HUES6 (cell line): ENCODE results near the gene ATP10A.

Source experiments
- H3K27ac ChIP-seq: 2 replicates; pipeline ENCODE4 v1.7.0; 2013; ENCODE audit warnings: low read depth, mild to moderate bottlenecking, low read length, inconsistent platforms
- H3K27me3 ChIP-seq: 2 replicates; pipeline ENCODE4 v1.6.1; 2013; ENCODE audit warnings: low read length; ENCODE audit not compliant: control insufficient read depth, insufficient read depth
- H3K36me3 ChIP-seq: 2 replicates; pipeline ENCODE4 v1.6.1; 2013; ENCODE audit warnings: low read length; ENCODE audit not compliant: control insufficient read depth, insufficient read depth
- H3K4me1 ChIP-seq: 2 replicates; pipeline ENCODE4 v1.6.1; 2013; ENCODE audit warnings: low read length; ENCODE audit not compliant: control insufficient read depth, insufficient read depth
- H3K4me3 ChIP-seq: 2 replicates; pipeline ENCODE4 v1.5.1; 2013; ENCODE audit warnings: low read depth, low read length
- H3K9ac ChIP-seq: one replicate; pipeline ENCODE4 v1.6.1; 2013; ENCODE audit warnings: mild to moderate bottlenecking, low read length
- H3K9me3 ChIP-seq: 2 replicates; pipeline ENCODE4 v1.6.1; 2013; ENCODE audit warnings: low read depth, low read length; ENCODE audit not compliant: control insufficient read depth, insufficient read depth

The ATP10A gene

DNA sequence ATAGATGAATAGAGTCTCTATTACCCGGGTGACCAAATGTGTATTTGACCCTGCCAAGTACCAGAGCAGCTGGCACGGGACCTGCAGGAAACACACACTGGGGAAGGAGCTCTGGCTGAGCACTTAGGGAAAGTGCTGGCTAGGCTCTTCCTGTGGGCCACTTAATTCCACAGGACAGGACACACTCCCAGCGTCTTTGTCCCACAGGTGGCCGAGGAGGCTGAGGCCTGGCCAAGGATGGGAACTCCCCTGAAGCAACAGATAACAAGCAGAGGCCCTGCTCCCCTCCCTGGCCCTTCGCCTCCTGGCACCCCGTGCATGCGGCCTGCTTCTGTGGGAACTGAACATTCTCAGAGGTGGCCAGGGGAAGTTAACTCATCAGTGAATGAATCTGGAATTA is 180.8 kb downstream of the ATP10A start:
- Histone ChIP-seq H3K9me3 (no peaks in the 10 kb centered on the region; the same call in 1 of the 2 replicates), H3K36me3 (no peaks in the 10 kb centered on the region)

DNA sequence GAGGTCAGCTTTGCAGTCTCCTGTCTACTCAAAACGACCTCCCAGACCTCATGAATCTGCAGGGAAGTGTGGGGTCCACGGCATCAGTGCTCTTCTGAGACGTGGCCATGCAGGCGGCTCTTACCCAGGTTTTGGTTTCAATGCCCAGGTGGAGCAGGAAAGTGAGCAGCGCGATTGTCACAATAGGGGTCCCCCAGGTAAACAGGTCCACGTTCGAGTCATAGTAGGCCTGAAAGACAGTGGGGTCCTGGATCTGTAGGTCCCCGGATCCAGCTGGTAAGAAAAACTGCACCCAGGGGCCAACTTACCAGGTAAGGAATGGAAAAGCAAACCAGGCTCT is 182.5 kb downstream of the ATP10A start:
- H3K27me3 ChIP-seq, result no peaks in the 10 kb centered on the region
- no peak overlapping the region for H3K9ac ChIP-seq
- no peaks in the 10 kb centered on the region; the same call in 1 of the 2 replicates for H3K9me3 ChIP-seq
- H3K4me1 ChIP-seq, result peaks cover 21% of the 10 kb centered on the region
- H3K27ac ChIP-seq, result no peak overlapping the region
- no peaks in the 10 kb centered on the region for H3K36me3 ChIP-seq
- no peak overlapping the region for H3K4me3 ChIP-seq

More for the DNA sequence above, 180.8 kb downstream of the ATP10A start:
- H3K9ac ChIP-seq, result no peak overlapping the region
- peaks cover 20% of the 10 kb centered on the region for H3K4me1 ChIP-seq
- H3K27ac ChIP-seq, result no peak overlapping the region
- H3K27me3 ChIP-seq, result no peaks in the 10 kb centered on the region
- H3K4me3 ChIP-seq, result no peak overlapping the region

DNA sequence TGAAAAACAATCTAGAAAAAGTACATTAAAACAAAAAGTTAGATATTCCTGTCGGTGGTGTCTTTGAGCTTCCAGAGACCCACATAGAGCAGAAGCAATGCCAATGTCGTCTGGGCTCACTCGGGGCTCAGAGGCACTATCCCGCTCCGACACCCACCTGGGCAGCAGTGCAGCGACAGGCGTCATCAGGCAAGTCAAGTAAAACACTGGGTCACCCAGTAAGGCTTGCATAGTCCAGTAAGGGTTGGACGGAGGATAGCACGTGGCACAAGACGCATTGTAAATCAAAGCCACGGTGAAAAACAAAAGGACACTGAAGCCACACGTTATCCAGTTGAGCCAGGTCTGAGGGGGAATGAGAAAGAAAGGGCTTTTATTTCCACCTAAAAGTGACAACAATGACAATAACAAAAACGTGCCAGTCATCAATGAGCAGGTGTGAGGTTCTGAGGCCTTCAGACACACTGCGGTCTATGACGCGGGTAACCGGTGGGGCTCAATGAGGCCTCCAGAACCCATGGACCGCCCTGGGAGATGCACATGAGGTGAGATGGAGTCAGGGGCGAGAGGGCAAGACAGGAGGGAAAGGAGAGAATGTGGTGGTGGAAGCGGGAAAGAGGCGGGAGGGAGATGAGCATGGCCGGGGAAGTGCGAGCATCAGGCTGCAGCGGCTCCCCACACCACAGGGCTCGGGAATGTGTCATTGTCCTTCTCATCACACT is 183.0 kb downstream of the ATP10A start:
- Histone ChIP-seq H3K4me3 (no peak overlapping the region), H3K4me1 (peaks cover 19% of the 10 kb centered on the region), H3K27me3 (no peaks in the 10 kb centered on the region), H3K27ac (no peak overlapping the region), H3K9ac (no peak overlapping the region), H3K36me3 (no peaks in the 10 kb centered on the region), H3K9me3 (no peaks in the 10 kb centered on the region; the same call in 1 of the 2 replicates)

DNA sequence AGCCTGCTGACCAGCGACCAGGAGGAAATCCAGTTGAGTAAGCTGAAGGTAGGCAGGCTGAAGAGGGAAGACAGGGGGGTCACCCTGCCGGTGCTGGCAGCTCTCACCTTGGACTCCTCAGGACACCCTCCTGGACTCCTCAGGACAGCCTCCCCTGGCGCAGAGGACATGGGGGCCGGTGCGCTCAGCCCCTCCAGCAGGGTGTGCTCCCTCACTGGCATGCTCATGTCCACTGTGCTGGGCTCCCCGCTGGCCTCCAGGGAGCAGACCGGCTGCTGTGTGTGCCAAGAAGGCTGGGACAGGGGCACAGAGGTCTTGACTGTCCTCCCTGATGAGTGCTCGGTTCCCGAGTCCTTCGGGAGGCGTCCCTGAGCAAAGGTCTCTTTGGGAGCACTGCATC is 183.6 kb downstream of the ATP10A start:
- H3K9ac ChIP-seq, result no peak overlapping the region

DNA sequence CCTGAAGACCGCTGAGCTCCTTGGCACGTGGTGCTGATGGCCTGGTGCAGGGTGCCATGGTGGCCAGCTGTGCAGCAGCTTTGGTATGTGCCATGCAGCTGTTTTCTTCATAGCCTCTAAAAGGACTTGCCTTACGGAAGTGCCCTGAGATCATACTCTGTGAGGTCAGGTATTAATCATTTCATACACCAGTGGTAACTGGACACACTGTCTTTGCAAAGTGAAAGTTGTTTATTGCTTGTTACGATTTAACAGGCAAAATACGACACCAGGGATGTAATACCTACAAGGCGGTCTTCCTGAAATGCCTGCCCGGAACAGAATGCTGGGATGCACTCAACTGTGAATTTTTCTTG is 184.6 kb downstream of the ATP10A start:
- Histone ChIP-seq H3K9ac (no peak overlapping the region), H3K4me1 (peaks cover 17% of the 10 kb centered on the region), H3K9me3 (no peaks in the 10 kb centered on the region), H3K36me3 (no peaks in the 10 kb centered on the region), H3K27ac (no peak overlapping the region), H3K27me3 (no peaks in the 10 kb centered on the region), H3K4me3 (no peak overlapping the region)

More for the DNA sequence above, 183.6 kb downstream of the ATP10A start:
- Histone ChIP-seq H3K9me3 (no peaks in the 10 kb centered on the region; the same call in 1 of the 2 replicates), H3K4me3 (no peak overlapping the region), H3K36me3 (no peaks in the 10 kb centered on the region), H3K27ac (no peak overlapping the region), H3K27me3 (no peaks in the 10 kb centered on the region), H3K4me1 (peaks cover 18% of the 10 kb centered on the region)

DNA sequence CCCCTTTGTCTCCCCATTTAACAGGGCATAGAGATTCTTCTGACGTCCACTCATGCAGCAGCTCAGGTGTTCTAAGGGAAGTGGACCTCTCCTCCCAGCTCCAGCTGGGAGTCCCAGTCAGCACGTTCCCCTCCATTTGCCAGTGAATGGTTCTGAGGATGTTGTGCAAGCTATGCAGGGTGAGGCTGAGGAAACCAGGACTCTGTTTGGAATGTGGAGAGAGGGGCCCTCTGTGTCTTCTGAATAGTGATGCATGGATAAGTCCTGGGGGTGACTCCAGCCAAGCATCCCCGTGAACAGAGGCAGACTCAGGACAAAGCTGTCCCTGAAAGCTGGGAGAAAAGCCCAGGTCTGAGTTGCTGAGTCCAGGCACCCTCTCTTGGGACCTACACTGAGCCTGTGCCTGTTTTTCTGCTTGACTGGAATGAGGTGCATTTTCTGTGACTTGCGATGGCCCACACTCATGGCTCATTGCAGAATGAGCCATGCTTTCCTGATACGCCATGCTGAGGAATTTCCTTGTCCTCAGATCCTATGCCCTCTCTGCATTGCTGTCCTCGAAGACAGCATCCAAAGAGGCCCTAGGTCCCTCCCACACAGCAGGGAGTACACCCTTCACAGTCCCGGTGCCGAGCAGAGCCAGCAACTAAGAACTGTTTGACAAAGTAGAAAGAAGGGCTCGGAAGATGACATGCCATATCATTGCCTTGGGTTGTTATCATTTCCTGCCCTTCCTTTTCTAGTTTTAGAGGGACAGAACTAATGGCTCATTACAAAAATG is 185.2 kb downstream of the ATP10A start:
- Histone ChIP-seq H3K9me3 (no peaks in the 10 kb centered on the region), H3K27me3 (no peaks in the 10 kb centered on the region), H3K9ac (no peak overlapping the region), H3K4me3 (no peak overlapping the region), H3K36me3 (no peaks in the 10 kb centered on the region), H3K27ac (no peak overlapping the region), H3K4me1 (peaks cover 17% of the 10 kb centered on the region)

DNA sequence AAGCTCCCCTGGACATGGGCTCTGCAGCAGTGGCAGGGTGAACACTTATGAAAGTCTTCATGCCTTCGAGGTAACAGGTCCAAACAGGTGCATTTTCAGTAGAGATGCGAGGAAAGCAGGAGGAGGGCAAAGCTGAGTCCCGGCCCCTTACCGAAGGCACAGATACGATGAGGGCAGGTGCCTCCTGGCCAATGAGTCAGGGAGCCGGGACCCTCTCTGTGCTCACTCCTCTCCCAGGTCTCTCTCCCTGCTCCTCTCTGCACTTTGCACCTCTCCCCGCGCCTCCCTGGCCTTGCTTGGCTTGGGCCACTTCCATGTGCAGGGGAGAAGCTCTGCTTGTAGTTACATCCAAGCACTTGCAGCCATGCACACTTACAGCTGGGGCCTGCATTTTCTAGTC is 187.1 kb downstream of the ATP10A start:
- H3K4me1 ChIP-seq, result peaks cover 24% of the 10 kb centered on the region
- H3K4me3 ChIP-seq, result no peak overlapping the region
- H3K27me3 ChIP-seq, result no peaks in the 10 kb centered on the region
- no peaks in the 10 kb centered on the region for H3K36me3 ChIP-seq
- no peak overlapping the region for H3K27ac ChIP-seq
- no peaks in the 10 kb centered on the region for H3K9me3 ChIP-seq
- no peak overlapping the region for H3K9ac ChIP-seq

DNA sequence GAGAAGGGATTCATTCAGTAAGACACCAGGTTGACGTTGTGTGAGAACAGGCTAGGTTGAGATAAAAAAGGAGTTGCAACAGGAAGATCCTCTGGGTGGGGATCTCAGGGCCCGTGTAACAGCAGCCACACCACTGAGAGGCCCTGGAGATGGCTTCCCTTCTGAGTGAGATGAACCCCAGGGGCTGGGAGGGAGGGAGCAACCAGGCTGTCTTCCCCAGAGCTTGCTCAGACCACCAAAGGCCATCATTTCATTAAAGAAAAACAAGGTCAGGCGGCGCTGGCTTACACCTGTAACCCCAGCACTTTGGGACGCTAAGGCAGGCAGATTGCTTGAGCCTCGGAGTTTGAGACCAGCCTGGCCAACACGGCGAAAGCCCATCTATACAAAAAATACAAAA is 187.7 kb downstream of the ATP10A start:
- Histone ChIP-seq H3K27me3 (no peaks in the 10 kb centered on the region), H3K4me1 (peaks cover 30% of the 10 kb centered on the region), H3K9ac (no peak overlapping the region), H3K4me3 (no peak overlapping the region), H3K27ac (no peak overlapping the region), H3K9me3 (no peaks in the 10 kb centered on the region), H3K36me3 (no peaks in the 10 kb centered on the region)

DNA sequence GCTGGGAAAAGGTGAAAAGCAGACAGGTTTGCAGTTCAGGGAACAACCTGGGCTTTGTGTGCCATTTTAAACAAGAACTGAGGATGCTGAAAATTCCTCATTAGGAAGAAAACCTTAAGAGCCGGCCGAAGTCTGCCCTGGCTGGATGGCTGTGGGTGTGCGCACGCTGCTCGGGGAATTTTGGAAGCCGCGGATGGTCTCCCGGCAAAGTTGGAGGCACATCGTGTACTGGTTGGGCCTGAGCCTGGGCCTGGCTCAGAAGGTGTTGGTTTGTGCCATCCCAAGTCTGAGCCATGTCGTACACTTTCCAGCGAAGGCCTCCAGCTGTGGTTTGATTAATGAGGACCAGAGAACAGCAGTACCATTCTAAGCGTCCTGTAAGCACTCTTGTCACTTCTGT is 188.2 kb downstream of the ATP10A start:
- Histone ChIP-seq H3K36me3 (no peaks in the 10 kb centered on the region), H3K27ac (no peak overlapping the region), H3K9ac (no peak overlapping the region), H3K4me3 (no peak overlapping the region), H3K4me1 (peaks cover 35% of the 10 kb centered on the region), H3K9me3 (no peaks in the 10 kb centered on the region), H3K27me3 (no peaks in the 10 kb centered on the region)

DNA sequence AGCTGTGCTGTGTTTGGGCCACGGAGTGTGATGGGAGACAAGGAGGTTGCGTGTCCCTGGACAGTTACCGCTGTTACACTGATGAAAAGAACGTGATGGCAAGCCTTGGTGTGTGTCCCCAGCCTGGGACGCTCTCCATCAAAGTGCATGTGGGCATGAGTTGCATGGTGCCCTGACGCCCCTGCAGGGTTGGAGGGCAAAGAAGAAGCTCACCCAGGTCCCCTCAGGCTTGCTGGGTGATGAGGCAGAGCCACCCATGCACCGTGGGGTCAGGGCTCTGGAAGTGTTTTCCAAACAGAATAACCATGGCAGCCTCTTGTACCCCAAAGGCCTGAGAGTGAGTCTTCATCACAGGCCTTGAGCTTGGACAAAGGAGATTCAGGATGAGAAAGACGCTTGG is 189.2 kb downstream of the ATP10A start:
- H3K27me3 ChIP-seq, result no peaks in the 10 kb centered on the region
- no peak overlapping the region for H3K4me3 ChIP-seq
- H3K4me1 ChIP-seq, result peaks cover 45% of the 10 kb centered on the region

DNA sequence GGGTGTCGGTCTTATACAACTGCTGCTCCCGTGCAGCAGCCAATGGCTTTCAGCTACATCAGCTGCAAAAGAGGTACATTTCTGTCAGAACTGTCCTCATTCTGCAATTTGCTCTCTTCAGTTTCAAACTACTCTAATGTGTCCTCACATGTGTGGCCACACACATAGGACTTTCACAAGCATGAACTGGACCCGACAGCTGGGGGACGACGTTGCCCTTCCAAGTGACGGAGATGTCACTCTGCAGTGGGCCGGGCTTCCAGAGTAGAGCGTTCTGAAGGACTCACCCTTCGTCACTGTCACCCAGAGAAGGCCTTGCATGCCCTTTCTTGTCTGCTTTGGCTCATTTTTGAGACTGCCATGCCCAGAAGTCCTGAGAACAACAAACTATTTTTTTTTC is 189.8 kb downstream of the ATP10A start:
- H3K4me1 ChIP-seq, result peaks cover 50% of the 10 kb centered on the region
- H3K36me3 ChIP-seq, result no peaks in the 10 kb centered on the region
- no peak overlapping the region for H3K27ac ChIP-seq
- H3K4me3 ChIP-seq, result no peak overlapping the region
- no peak overlapping the region for H3K9ac ChIP-seq
- no peaks in the 10 kb centered on the region for H3K27me3 ChIP-seq
- no peaks in the 10 kb centered on the region for H3K9me3 ChIP-seq

More for the DNA sequence above, 189.2 kb downstream of the ATP10A start:
- Histone ChIP-seq H3K9me3 (no peaks in the 10 kb centered on the region), H3K36me3 (no peaks in the 10 kb centered on the region), H3K27ac (no peak overlapping the region), H3K9ac (no peak overlapping the region)
